PC-9 (cell line): ENCODE measurements around the gene FAM110A. TPM values are rescaled to one million over a fixed set of nuclear protein-coding genes. Genes with fewer than 3 reads are reported as not detected.
"Not testable (repeated sequence)": the region's sequence is repeated elsewhere in the genome, so short reads cannot be mapped to it uniquely, and the experiment has no call there.

Experiments
- BruUV-seq: library from RNA; stranded (reverse); fragments of 400-500 nt; replicated peaks from 2 replicates; lab custom pipeline; 2021; lab: Mats Ljungman, UMichigan
- CTCF ChIA-PET: fragments of 300-600 bp; sonication (Branson Sonifier 250); formaldehyde crosslinking; loops from one replicate; lab custom pipeline; 2022; ENCODE audit warnings: antibody characterized with exemption; lab: Charles Lee
- POLR2A ChIA-PET: fragments of 300-600 bp; sonication (Branson Sonifier 250); formaldehyde crosslinking; loops from one replicate; lab custom pipeline; 2022; ENCODE audit warnings: antibody characterized with exemption; ENCODE audit not compliant: unreplicated experiment; lab: Charles Lee
- DNase-seq, 2 experiments: peaks; one replicate each; pipeline versions ENCODE4 v3.0.0 to v3.0.0-alpha.2; 2015 to 2022; ENCODE audit warnings: mixed read lengths in 1 of 2
- H2AFZ ChIP-seq: fragments of 200-600 bp; sonication (generic); 2 replicates; pipeline ENCODE4 v1.8.1; 2017; ENCODE audit warnings: antibody characterized with exemption
- H3F3A ChIP-seq: fragments of 200-600 bp; sonication (generic); 2 replicates; pipeline ENCODE4 v1.8.1; 2017; ENCODE audit warnings: antibody characterized with exemption, mild to moderate bottlenecking, low read depth; ENCODE audit not compliant: insufficient read depth
- H3K27ac ChIP-seq: fragments of 200-600 bp; sonication (generic); 2 replicates; pipeline ENCODE4 v1.6.1; 2016; ENCODE audit warnings: mixed run types
- H3K27me3 ChIP-seq: fragments of 200-600 bp; sonication (generic); 2 replicates; pipeline ENCODE4 v1.6.1; 2016; ENCODE audit warnings: low read depth, mixed run types; ENCODE audit not compliant: insufficient read depth
- H3K36me3 ChIP-seq: fragments of 200-600 bp; sonication (generic); 2 replicates; pipeline ENCODE4 v1.6.1; 2016; ENCODE audit warnings: low read depth, mixed run types
- H3K4me1 ChIP-seq: fragments of 200-600 bp; sonication (generic); replicated peaks from 2 replicates; pipeline ENCODE4 v1.6.1; 2016; ENCODE audit warnings: mixed run types; ENCODE audit not compliant: insufficient read depth
- H3K4me2 ChIP-seq: fragments of 200-600 bp; sonication (generic); 2 replicates; pipeline ENCODE4 v1.6.1; 2017; ENCODE audit warnings: mixed run types
- H3K4me3 ChIP-seq: fragments of 200-600 bp; sonication (generic); 2 replicates; pipeline ENCODE4 v1.6.1; 2016; ENCODE audit warnings: mixed run types
- H3K79me2 ChIP-seq: fragments of 200-600 bp; sonication (generic); 2 replicates; pipeline ENCODE4 v1.6.1; 2017; ENCODE audit warnings: low read depth, mixed run types
- H3K9me2 ChIP-seq: fragments of 200-600 bp; sonication (generic); 2 replicates; pipeline ENCODE4 v1.8.1; 2017; ENCODE audit warnings: mild to moderate bottlenecking; ENCODE audit not compliant: insufficient read depth
- H3K9me3 ChIP-seq: fragments of 200-600 bp; sonication (generic); 2 replicates; pipeline ENCODE4 v1.8.1; 2016; ENCODE audit warnings: low read depth; ENCODE audit not compliant: insufficient read depth
- H4K20me1 ChIP-seq: fragments of 200-600 bp; sonication (generic); 2 replicates; pipeline ENCODE4 v1.8.1; 2017; ENCODE audit not compliant: insufficient read depth
- EZH2 ChIP-seq: fragments of 200-600 bp; sonication (generic); IDR thresholded peaks from 2 replicates; pipeline ENCODE4 v1.8.0; 2017; ENCODE audit warnings: antibody characterized with exemption, low read depth
- intact Hi-C: fragments of 100-400 bp; cut with micrococcal nuclease; formaldehyde crosslinking; loops from one replicate; pipeline ENCODE4 v1.10.0; 2022; ENCODE audit not compliant: unreplicated experiment
- total RNA-seq: library from RNA; stranded (reverse); gene quantifications from 2 replicates; pipeline ENCODE4 v1.2.3, GENCODE V29; 2021
- TF ChIP-seq, protein P1 (sequence below): fragments of 200-600 bp; sonication (generic); conservative IDR thresholded peaks from 2 replicates; pipeline ENCODE4 v1.6.1; 2017; ENCODE audit warnings: mixed run types, antibody characterized with exemption, mild to moderate bottlenecking, moderate library complexity

Gene FAM110A
- total RNA-seq, 1 experiment from 2014 or later: 30.8 TPM

DNA sequence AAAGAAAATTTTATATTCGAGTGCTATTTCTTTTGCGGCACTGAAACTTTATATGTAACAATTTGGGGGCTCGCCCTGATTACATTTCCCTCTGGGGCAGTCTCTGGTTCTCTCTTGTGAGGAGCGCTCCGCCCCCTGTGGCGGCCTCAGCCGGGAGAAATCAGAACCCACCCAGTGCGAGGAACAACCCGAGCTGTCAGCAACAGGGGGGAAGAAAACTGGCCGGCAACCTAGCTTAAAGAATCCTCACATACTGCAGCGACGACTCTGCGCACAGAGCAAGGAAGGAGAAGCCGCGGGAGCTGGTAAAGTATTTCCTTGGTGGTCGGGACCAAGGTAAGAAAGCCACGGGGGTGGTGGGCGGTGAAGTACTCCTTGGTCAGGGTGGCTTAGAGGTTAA lies 41.3 kb upstream of the FAM110A start:
- H3K27me3 ChIP-seq: peaks cover 59% of the 10 kb centered on the region
- POLR2A ChIA-PET: no interaction called here
- H4K20me1 ChIP-seq: no peaks in the 10 kb centered on the region
- TF ChIP-seq, protein P1, sequence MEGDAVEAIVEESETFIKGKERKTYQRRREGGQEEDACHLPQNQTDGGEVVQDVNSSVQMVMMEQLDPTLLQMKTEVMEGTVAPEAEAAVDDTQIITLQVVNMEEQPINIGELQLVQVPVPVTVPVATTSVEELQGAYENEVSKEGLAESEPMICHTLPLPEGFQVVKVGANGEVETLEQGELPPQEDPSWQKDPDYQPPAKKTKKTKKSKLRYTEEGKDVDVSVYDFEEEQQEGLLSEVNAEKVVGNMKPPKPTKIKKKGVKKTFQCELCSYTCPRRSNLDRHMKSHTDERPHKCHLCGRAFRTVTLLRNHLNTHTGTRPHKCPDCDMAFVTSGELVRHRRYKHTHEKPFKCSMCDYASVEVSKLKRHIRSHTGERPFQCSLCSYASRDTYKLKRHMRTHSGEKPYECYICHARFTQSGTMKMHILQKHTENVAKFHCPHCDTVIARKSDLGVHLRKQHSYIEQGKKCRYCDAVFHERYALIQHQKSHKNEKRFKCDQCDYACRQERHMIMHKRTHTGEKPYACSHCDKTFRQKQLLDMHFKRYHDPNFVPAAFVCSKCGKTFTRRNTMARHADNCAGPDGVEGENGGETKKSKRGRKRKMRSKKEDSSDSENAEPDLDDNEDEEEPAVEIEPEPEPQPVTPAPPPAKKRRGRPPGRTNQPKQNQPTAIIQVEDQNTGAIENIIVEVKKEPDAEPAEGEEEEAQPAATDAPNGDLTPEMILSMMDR: no peak
- TF ChIP-seq EZH2: no peak
- H2AFZ ChIP-seq: no peak overlapping the region
- no peak overlapping the region for H3K27ac ChIP-seq
- no TSS peak for BruUV-seq
- CTCF ChIA-PET: no interaction called here
- H3K4me3 ChIP-seq: no peak overlapping the region
- H3K4me1 ChIP-seq: no peaks in the 10 kb centered on the region
- no peaks in the 10 kb centered on the region for H3K36me3 ChIP-seq
- H3F3A ChIP-seq: no peaks in the 10 kb centered on the region
- no peak for DNase-seq
- no peak overlapping the region for H3K4me2 ChIP-seq
- H3K9me3 ChIP-seq: peaks cover 5% of the 10 kb centered on the region; the same call in 1 of the 2 replicates
- H3K9me2 ChIP-seq: no peaks in the 10 kb centered on the region
- no peaks in the 10 kb centered on the region for H3K79me2 ChIP-seq
- intact Hi-C loops: no loop called here

DNA sequence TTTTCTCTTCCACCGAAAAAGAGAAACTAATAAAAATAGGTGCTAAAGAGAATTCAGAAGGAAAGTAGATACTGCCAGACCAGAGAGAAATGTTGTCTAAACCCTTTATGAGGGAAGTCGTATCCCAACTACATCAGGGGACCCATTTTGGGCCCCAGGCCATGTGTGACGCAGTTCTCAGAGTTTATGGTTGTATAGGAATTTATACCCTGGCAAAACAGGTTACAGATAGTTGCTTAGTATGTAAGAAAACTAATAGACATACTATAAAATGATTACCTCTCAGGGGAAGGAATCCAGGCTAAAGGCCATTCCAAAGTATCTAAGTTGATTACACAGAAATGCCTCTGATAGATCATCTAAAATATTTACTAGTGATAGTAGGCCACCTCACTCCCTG lies 36.6 kb upstream of the FAM110A start:
- H4K20me1 ChIP-seq: no peaks in the 10 kb centered on the region
- POLR2A ChIA-PET: no interaction called here

DNA sequence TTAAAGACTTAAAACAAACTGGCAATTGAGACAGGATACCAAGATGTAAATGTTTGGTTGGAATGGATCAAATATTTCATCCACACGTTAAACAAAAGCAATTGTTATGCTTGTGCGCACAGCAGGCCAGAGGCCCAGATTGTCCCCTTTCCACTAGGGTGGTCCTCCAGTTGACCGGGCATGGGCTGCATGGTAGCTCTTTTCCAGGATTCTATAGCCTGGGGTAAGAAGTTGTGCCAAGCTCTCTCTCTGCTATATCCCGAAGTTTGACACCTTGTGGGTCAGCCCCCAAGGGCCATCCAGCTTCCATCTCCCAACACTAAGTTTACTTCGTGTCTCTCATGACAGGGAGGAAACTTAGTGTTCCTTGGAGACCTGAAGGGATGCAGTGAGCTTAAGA lies 34.8 kb upstream of the FAM110A start:
- H2AFZ ChIP-seq, H3K36me3 ChIP-seq, BruUV-seq, H3K4me2 ChIP-seq, H3K4me1 ChIP-seq, H3K9me3 ChIP-seq, H3K9me2 ChIP-seq, H3K4me3 ChIP-seq, POLR2A ChIA-PET, intact Hi-C loops, H3F3A ChIP-seq, H4K20me1 ChIP-seq, DNase-seq, H3K79me2 ChIP-seq, CTCF ChIA-PET, H3K27ac ChIP-seq: not testable (repeated sequence)
- peaks cover 30% of the 10 kb centered on the region for H3K27me3 ChIP-seq

More for the DNA sequence above, 36.6 kb upstream of the FAM110A start:
- no TSS peak for BruUV-seq
- CTCF ChIA-PET: no interaction called here
- Histone ChIP-seq H3K4me1 (no peaks in the 10 kb centered on the region), H3K27ac (no peak overlapping the region), H3K9me2 (no peaks in the 10 kb centered on the region), H3K4me2 (no peak overlapping the region), H3F3A (no peaks in the 10 kb centered on the region), H2AFZ (no peak overlapping the region), H3K79me2 (no peaks in the 10 kb centered on the region), H3K27me3 (peaks cover 41% of the 10 kb centered on the region), H3K9me3 (peaks cover 3% of the 10 kb centered on the region; the same call in 1 of the 2 replicates), H3K4me3 (no peak overlapping the region), H3K36me3 (no peaks in the 10 kb centered on the region)
- intact Hi-C loops: no loop called here
- TF ChIP-seq, protein P1: no peak
- TF ChIP-seq EZH2: no peak
- no peak for DNase-seq

DNA sequence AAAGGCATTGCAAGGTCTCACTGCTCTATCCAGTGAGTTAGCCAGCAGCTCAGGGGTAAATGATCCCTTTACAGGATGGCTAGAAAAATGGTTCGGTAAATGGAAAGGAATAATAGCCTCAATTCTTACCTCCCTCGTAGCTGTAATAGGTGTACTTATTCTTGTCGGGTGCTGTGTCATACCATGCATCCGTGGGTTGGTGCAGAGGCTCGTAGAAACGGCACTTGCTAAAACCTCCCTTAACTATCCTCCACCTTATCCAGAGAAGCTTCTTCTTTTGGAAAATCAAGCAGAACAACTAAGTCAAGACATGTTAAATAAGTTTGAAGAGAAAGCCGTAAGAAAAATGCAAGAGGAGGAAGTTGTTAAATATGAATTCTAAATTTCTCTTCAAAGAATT lies 33.5 kb upstream of the FAM110A start:
- H3K36me3 ChIP-seq, DNase-seq, H3K27ac ChIP-seq, H3K79me2 ChIP-seq, H2AFZ ChIP-seq, BruUV-seq, CTCF ChIA-PET, H3F3A ChIP-seq, H3K4me3 ChIP-seq, intact Hi-C loops, H3K4me1 ChIP-seq, POLR2A ChIA-PET, H3K9me2 ChIP-seq, H3K4me2 ChIP-seq, H4K20me1 ChIP-seq: not testable (repeated sequence)
- peaks cover 20% of the 10 kb centered on the region; the same call in 1 of the 2 replicates for H3K27me3 ChIP-seq
- H3K9me3 ChIP-seq: peaks cover 10% of the 10 kb centered on the region; the same call in 1 of the 2 replicates
